ENCODE results near the gene RPS19BP1.
"Not testable (repeated sequence)": the region's sequence is repeated elsewhere in the genome, so short reads cannot be mapped to it uniquely, and the experiment has no call there.

The RPS19BP1 gene

GRCh38 chr22:39517470-39517869 lies 15.1 kb downstream of the RPS19BP1 start:
- peaks cover 46% of the 10 kb centered on the region for H3K27me3 ChIP-seq (ENCODE audit: insufficient read depth, low read length)
- H3K9ac ChIP-seq (ENCODE audit: low read depth, low read length) = no peak overlapping the region
- peaks cover 57% of the 10 kb centered on the region for H3K36me3 ChIP-seq (ENCODE audit: insufficient read depth, low read depth, low read length)
- H3K9me3 ChIP-seq (ENCODE audit: insufficient read depth, low read depth, low read length) = no peaks in the 10 kb centered on the region
- H3K4me1 ChIP-seq (ENCODE audit: insufficient read depth, low read length) = peaks cover 4% of the 10 kb centered on the region; the same call in 1 of the 2 replicates
- no peak overlapping the region for H3K27ac ChIP-seq (ENCODE audit: low read length)
- no peak overlapping the region for H3K4me3 ChIP-seq (ENCODE audit: low read length)

- Histone ChIP-seq H3K4me3 (ENCODE audit: low read length) (no peak overlapping the region), H3K27me3 (ENCODE audit: insufficient read depth, low read length) (peaks cover 66% of the 10 kb centered on the region), H3K9ac (ENCODE audit: low read depth, low read length) (no peak overlapping the region), H3K4me1 (ENCODE audit: insufficient read depth, low read length) (no peaks in the 10 kb centered on the region), H3K36me3 (ENCODE audit: insufficient read depth, low read depth, low read length) (peaks cover 60% of the 10 kb centered on the region), H3K9me3 (ENCODE audit: insufficient read depth, low read depth, low read length) (no peaks in the 10 kb centered on the region), H3K27ac (ENCODE audit: low read length) (no peak overlapping the region)
Measured at GRCh38 chr22:39515266-39516050, 17.1 kb downstream of the RPS19BP1 start.

- peaks cover 66% of the 10 kb centered on the region for H3K36me3 ChIP-seq (ENCODE audit: insufficient read depth, low read depth, low read length)
- peaks cover 76% of the 10 kb centered on the region for H3K27me3 ChIP-seq (ENCODE audit: insufficient read depth, low read length)
- no peaks in the 10 kb centered on the region for H3K4me1 ChIP-seq (ENCODE audit: insufficient read depth, low read length)
- no peak overlapping the region for H3K9ac ChIP-seq (ENCODE audit: low read depth, low read length)
- no peaks in the 10 kb centered on the region for H3K9me3 ChIP-seq (ENCODE audit: insufficient read depth, low read depth, low read length)
- H3K27ac ChIP-seq (ENCODE audit: low read length) = no peak overlapping the region
- no peak overlapping the region for H3K4me3 ChIP-seq (ENCODE audit: low read length)
Measured at GRCh38 chr22:39514373-39514973, 18.1 kb downstream of the RPS19BP1 start.

- no peaks in the 10 kb centered on the region for H3K9me3 ChIP-seq (ENCODE audit: insufficient read depth, low read depth, low read length)
- no peak overlapping the region for H3K27ac ChIP-seq (ENCODE audit: low read length)
- H3K27me3 ChIP-seq (ENCODE audit: insufficient read depth, low read length) = peaks cover 83% of the 10 kb centered on the region
- H3K4me3 ChIP-seq (ENCODE audit: low read length) = no peak overlapping the region
- no peak overlapping the region for H3K9ac ChIP-seq (ENCODE audit: low read depth, low read length)
- H3K4me1 ChIP-seq (ENCODE audit: insufficient read depth, low read length) = no peaks in the 10 kb centered on the region
- H3K36me3 ChIP-seq (ENCODE audit: insufficient read depth, low read depth, low read length) = peaks cover 72% of the 10 kb centered on the region
Measured at GRCh38 chr22:39513791-39514190, 18.8 kb downstream of the RPS19BP1 start.

GRCh38 chr22:39512026-39512425 lies 20.5 kb downstream of the RPS19BP1 start:
- Histone ChIP-seq H3K4me1 (ENCODE audit: insufficient read depth, low read length) (no peaks in the 10 kb centered on the region), H3K27me3 (ENCODE audit: insufficient read depth, low read length) (peaks cover 93% of the 10 kb centered on the region), H3K9me3 (ENCODE audit: insufficient read depth, low read depth, low read length) (no peaks in the 10 kb centered on the region), H3K27ac (ENCODE audit: low read length) (no peak overlapping the region), H3K4me3 (ENCODE audit: low read length) (no peak overlapping the region), H3K9ac (ENCODE audit: low read depth, low read length) (no peak overlapping the region), H3K36me3 (ENCODE audit: insufficient read depth, low read depth, low read length) (peaks cover 84% of the 10 kb centered on the region)

- no peaks in the 10 kb centered on the region for H3K9me3 ChIP-seq (ENCODE audit: insufficient read depth, low read depth, low read length)
- no peak overlapping the region for H3K9ac ChIP-seq (ENCODE audit: low read depth, low read length)
- H3K36me3 ChIP-seq (ENCODE audit: insufficient read depth, low read depth, low read length) = peaks cover 86% of the 10 kb centered on the region
- H3K27me3 ChIP-seq (ENCODE audit: insufficient read depth, low read length) = peaks cover 97% of the 10 kb centered on the region
- no peaks in the 10 kb centered on the region for H3K4me1 ChIP-seq (ENCODE audit: insufficient read depth, low read length)
- H3K27ac ChIP-seq (ENCODE audit: low read length) = no peak overlapping the region
- H3K4me3 ChIP-seq (ENCODE audit: low read length) = no peak overlapping the region
Measured at GRCh38 chr22:39511226-39511625, 21.3 kb downstream of the RPS19BP1 start.

- H3K4me1 ChIP-seq (ENCODE audit: insufficient read depth, low read length) = no peaks in the 10 kb centered on the region
- no peak overlapping the region for H3K27ac ChIP-seq (ENCODE audit: low read length)
- H3K9ac ChIP-seq (ENCODE audit: low read depth, low read length) = no peak overlapping the region
- H3K27me3 ChIP-seq (ENCODE audit: insufficient read depth, low read length) = peaks cover 99% of the 10 kb centered on the region
- H3K4me3 ChIP-seq (ENCODE audit: low read length) = no peak overlapping the region
- H3K36me3 ChIP-seq (ENCODE audit: insufficient read depth, low read depth, low read length) = peaks cover 86% of the 10 kb centered on the region
- no peaks in the 10 kb centered on the region for H3K9me3 ChIP-seq (ENCODE audit: insufficient read depth, low read depth, low read length)
Measured at GRCh38 chr22:39510529-39511149, 21.9 kb downstream of the RPS19BP1 start.

GRCh38 chr22:39508393-39508792 lies 24.2 kb downstream of the RPS19BP1 start:
- H3K27ac ChIP-seq (ENCODE audit: low read length) = no peak overlapping the region
- peaks cover 96% of the 10 kb centered on the region for H3K27me3 ChIP-seq (ENCODE audit: insufficient read depth, low read length)
- H3K36me3 ChIP-seq (ENCODE audit: insufficient read depth, low read depth, low read length) = peaks cover 80% of the 10 kb centered on the region

GRCh38 chr22:39507021-39507420 lies 25.5 kb downstream of the RPS19BP1 start:
- H3K27ac ChIP-seq (ENCODE audit: low read length); H3K9ac ChIP-seq (ENCODE audit: low read depth, low read length); H3K4me1 ChIP-seq (ENCODE audit: insufficient read depth, low read length); H3K9me3 ChIP-seq (ENCODE audit: insufficient read depth, low read depth, low read length); H3K4me3 ChIP-seq (ENCODE audit: low read length): not testable (repeated sequence)
- peaks cover 88% of the 10 kb centered on the region for H3K27me3 ChIP-seq (ENCODE audit: insufficient read depth, low read length)
- peaks cover 71% of the 10 kb centered on the region for H3K36me3 ChIP-seq (ENCODE audit: insufficient read depth, low read depth, low read length)

More at GRCh38 chr22:39508393-39508792, 24.2 kb downstream of the RPS19BP1 start:
- Histone ChIP-seq H3K4me1 (ENCODE audit: insufficient read depth, low read length) (no peaks in the 10 kb centered on the region), H3K9ac (ENCODE audit: low read depth, low read length) (no peak overlapping the region), H3K9me3 (ENCODE audit: insufficient read depth, low read depth, low read length) (no peaks in the 10 kb centered on the region), H3K4me3 (ENCODE audit: low read length) (no peak overlapping the region)

- H3K9ac ChIP-seq (ENCODE audit: low read depth, low read length) = no peak overlapping the region
- H3K9me3 ChIP-seq (ENCODE audit: insufficient read depth, low read depth, low read length) = no peaks in the 10 kb centered on the region
- H3K27ac ChIP-seq (ENCODE audit: low read length) = no peak overlapping the region
- no peak overlapping the region for H3K4me3 ChIP-seq (ENCODE audit: low read length)
- H3K4me1 ChIP-seq (ENCODE audit: insufficient read depth, low read length) = peaks cover 6% of the 10 kb centered on the region; the same call in 1 of the 2 replicates
- H3K27me3 ChIP-seq (ENCODE audit: insufficient read depth, low read length) = peaks cover 74% of the 10 kb centered on the region
- H3K36me3 ChIP-seq (ENCODE audit: insufficient read depth, low read depth, low read length) = peaks cover 47% of the 10 kb centered on the region
Measured at GRCh38 chr22:39504071-39504470, 28.5 kb downstream of the RPS19BP1 start.

GRCh38 chr22:39503630-39504029 lies 28.9 kb downstream of the RPS19BP1 start:
- H3K9me3 ChIP-seq (ENCODE audit: insufficient read depth, low read depth, low read length) = no peaks in the 10 kb centered on the region
- no peak overlapping the region for H3K9ac ChIP-seq (ENCODE audit: low read depth, low read length)
- H3K27me3 ChIP-seq (ENCODE audit: insufficient read depth, low read length) = peaks cover 72% of the 10 kb centered on the region
- H3K36me3 ChIP-seq (ENCODE audit: insufficient read depth, low read depth, low read length) = peaks cover 42% of the 10 kb centered on the region
- H3K4me1 ChIP-seq (ENCODE audit: insufficient read depth, low read length) = peaks cover 6% of the 10 kb centered on the region; the same call in 1 of the 2 replicates
- H3K4me3 ChIP-seq (ENCODE audit: low read length) = peak overlapping the region; percentile 87; the same call in 1 of the 2 replicates
- no peak overlapping the region for H3K27ac ChIP-seq (ENCODE audit: low read length)
